ENCODE data around the gene TRPM6. TPM values are rescaled to one million over a fixed set of nuclear protein-coding genes. Genes with fewer than 3 reads are reported as not detected.

The TRPM6 gene
- total RNA-seq, 1 donor from 2014 or later = 1.6 TPM

DNA sequence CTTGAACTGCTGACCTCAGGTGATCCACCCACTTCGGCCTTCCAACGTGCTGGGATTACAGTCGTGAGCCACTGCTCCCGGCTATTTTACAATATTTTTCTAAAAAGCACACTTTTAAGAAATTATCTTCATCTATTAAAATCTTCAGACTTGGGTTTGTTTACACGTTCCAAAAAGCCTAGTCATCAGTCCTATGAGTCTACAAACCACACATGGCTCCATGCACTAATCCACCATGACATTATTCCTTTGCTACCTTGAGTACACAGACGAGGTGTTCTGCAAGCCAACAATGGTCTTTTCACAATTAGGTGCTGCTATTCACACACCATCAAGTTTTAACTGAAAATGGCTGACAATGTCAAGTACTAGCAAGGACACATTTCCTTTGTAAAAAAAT, 41.0 kb downstream of the TRPM6 start:
- TF ChIP-seq, protein P1, sequence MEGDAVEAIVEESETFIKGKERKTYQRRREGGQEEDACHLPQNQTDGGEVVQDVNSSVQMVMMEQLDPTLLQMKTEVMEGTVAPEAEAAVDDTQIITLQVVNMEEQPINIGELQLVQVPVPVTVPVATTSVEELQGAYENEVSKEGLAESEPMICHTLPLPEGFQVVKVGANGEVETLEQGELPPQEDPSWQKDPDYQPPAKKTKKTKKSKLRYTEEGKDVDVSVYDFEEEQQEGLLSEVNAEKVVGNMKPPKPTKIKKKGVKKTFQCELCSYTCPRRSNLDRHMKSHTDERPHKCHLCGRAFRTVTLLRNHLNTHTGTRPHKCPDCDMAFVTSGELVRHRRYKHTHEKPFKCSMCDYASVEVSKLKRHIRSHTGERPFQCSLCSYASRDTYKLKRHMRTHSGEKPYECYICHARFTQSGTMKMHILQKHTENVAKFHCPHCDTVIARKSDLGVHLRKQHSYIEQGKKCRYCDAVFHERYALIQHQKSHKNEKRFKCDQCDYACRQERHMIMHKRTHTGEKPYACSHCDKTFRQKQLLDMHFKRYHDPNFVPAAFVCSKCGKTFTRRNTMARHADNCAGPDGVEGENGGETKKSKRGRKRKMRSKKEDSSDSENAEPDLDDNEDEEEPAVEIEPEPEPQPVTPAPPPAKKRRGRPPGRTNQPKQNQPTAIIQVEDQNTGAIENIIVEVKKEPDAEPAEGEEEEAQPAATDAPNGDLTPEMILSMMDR (conservative IDR thresholded peaks at IDR 0.05; ENCODE audit: low read depth, low read length) = no peak
- DNase-seq (ENCODE audit: low read depth) = no peak

GRCh38 chr9:74838351-74838750, 49.4 kb downstream of the TRPM6 start:
- TF ChIP-seq, protein P1 (conservative IDR thresholded peaks at IDR 0.05; ENCODE audit: low read depth, low read length) = no peak
- H3K4me3 ChIP-seq (ENCODE audit: low read depth, low read length) = no peak overlapping the region
- no peak for DNase-seq (ENCODE audit: low read depth)

More for the DNA sequence above, 41.0 kb downstream of the TRPM6 start:
- H3K4me3 ChIP-seq (ENCODE audit: low read depth, low read length) = no peak overlapping the region

DNA sequence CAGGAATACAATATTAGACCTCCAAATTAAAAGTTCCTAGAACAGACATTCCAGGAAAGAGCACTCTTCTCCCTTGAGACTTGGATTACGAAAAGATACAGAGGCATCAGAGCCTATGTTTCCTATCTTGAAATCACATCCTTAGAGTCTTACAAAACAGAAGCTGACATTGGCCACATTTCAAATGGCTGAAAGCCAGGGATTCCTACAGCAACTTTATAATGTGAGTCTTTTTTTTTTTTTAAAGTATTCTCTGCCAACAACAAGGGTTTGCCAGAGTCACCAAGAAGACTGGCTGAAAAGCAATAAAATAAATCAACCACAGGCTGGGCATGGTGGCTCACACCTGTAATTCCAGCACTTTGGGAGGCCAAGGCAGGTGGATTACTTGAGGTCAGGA, 63.1 kb downstream of the TRPM6 start:
- DNase-seq (ENCODE audit: low read depth) = no peak
- no peak overlapping the region for H3K4me3 ChIP-seq (ENCODE audit: low read depth, low read length)
- TF ChIP-seq, protein P1 (conservative IDR thresholded peaks at IDR 0.05; ENCODE audit: low read depth, low read length) = no peak

GRCh38 chr9:74821636-74822035, 66.1 kb downstream of the TRPM6 start:
- no peak for DNase-seq (ENCODE audit: low read depth)
- TF ChIP-seq, protein P1 (conservative IDR thresholded peaks at IDR 0.05; ENCODE audit: low read depth, low read length) = no peak
- no peak overlapping the region for H3K4me3 ChIP-seq (ENCODE audit: low read depth, low read length)

DNA sequence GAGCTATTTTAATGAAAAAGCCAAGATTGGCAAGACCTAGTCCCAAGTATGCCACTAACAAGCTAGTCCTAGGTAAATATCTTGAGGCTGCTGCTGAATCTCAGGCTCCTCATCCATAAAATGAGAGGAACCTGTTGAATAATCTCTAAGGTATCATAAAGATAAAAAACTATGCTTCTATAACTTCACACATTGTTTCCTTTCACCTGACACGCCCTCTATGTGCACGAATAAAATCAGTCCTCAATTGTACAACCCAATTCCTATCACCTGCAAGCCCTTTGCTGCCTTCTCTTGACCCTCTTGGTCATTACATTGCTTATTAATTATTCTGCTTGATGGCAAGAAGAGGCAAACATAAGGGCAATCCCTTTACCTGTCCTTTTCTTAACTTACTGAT, 69.9 kb downstream of the TRPM6 start:
- DNase-seq (ENCODE audit: low read depth) = no peak
- H3K4me3 ChIP-seq (ENCODE audit: low read depth, low read length) = no peak overlapping the region
- TF ChIP-seq, protein P1 (conservative IDR thresholded peaks at IDR 0.05; ENCODE audit: low read depth, low read length) = no peak

DNA sequence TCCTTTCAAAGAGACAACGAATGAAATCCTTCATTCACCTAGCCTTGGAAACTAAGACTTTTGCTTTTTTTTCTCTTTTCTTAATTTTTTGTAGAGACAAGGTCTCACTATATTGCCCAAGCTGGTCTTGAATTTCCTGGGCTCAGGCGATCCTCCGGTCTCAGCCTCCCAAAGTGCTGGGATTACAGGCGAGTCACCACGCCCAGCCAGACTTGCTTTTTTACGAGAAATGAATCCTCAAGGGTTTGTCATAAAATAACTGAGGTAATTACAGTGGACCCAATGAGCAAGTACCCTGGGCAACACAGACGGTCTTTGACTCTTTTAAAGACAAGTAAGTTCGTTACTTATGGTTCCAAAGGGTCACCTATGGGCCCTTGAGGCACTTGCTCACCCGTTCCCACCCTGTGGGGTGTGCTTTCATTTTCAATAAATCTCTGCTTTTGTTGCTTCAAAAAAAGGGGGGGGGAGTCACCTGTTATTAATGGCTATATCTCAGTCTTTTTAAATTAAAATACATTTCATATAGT, 70.4 kb downstream of the TRPM6 start:
- DNase-seq (ENCODE audit: low read depth) = no peak
- TF ChIP-seq, protein P1 (conservative IDR thresholded peaks at IDR 0.05; ENCODE audit: low read depth, low read length) = no peak
- H3K4me3 ChIP-seq (ENCODE audit: low read depth, low read length) = no peak overlapping the region

DNA sequence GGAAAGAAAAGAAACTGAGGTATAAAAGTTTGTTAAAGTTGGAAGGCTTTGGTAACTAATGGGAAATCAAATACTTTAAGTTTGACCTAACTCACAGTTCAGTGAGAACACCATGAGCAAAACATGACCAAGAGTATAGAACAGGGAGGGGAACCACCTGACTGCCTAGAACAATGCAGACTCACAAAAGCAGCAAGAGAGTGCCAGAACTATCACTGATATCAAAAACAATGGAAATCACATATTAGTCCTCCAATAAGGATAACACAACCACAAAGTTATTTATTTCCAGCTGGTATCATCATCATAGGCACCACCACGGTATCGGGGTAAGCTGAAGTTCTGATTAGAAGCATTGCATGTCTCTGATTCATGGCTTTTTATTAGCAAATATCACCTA, 77.5 kb downstream of the TRPM6 start:
- TF ChIP-seq, protein P1 (conservative IDR thresholded peaks at IDR 0.05; ENCODE audit: low read depth, low read length) = no peak
- H3K4me3 ChIP-seq (ENCODE audit: low read depth, low read length) = no peak overlapping the region
- no peak for DNase-seq (ENCODE audit: low read depth)

Measured in epithelial cell of proximal tubule (primary cell).